ENCODE data around the gene ELAVL2.

GRCh38 chr9:23730364-23730763 is 95.7 kb downstream of the ELAVL2 start:
- TF ChIP-seq ZNF302 (CRISPR knock-in tag; IDR thresholded peaks at IDR 0.05), result no peak
- TF ChIP-seq BHLHE40 (IDR thresholded peaks at IDR 0.05; ENCODE audit: low read depth, low read length), result no peak
- no peak for TF ChIP-seq KDM1A (IDR thresholded peaks at IDR 0.05; ENCODE audit: low read depth)
- TF ChIP-seq HEYL (CRISPR knock-in tag; IDR thresholded peaks at IDR 0.05), result no peak
- TF ChIP-seq POLR2A (IDR thresholded peaks at IDR 0.05; ENCODE audit: low read length), result no peak
- TF ChIP-seq, protein P1, sequence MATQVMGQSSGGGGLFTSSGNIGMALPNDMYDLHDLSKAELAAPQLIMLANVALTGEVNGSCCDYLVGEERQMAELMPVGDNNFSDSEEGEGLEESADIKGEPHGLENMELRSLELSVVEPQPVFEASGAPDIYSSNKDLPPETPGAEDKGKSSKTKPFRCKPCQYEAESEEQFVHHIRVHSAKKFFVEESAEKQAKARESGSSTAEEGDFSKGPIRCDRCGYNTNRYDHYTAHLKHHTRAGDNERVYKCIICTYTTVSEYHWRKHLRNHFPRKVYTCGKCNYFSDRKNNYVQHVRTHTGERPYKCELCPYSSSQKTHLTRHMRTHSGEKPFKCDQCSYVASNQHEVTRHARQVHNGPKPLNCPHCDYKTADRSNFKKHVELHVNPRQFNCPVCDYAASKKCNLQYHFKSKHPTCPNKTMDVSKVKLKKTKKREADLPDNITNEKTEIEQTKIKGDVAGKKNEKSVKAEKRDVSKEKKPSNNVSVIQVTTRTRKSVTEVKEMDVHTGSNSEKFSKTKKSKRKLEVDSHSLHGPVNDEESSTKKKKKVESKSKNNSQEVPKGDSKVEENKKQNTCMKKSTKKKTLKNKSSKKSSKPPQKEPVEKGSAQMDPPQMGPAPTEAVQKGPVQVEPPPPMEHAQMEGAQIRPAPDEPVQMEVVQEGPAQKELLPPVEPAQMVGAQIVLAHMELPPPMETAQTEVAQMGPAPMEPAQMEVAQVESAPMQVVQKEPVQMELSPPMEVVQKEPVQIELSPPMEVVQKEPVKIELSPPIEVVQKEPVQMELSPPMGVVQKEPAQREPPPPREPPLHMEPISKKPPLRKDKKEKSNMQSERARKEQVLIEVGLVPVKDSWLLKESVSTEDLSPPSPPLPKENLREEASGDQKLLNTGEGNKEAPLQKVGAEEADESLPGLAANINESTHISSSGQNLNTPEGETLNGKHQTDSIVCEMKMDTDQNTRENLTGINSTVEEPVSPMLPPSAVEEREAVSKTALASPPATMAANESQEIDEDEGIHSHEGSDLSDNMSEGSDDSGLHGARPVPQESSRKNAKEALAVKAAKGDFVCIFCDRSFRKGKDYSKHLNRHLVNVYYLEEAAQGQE (IDR thresholded peaks at IDR 0.05), result no peak
- TF ChIP-seq RAD21 (conservative IDR thresholded peaks at IDR 0.05 in 1 of 2, IDR thresholded peaks at IDR 0.05 in 1 of 2), result no peak
- TF ChIP-seq, protein P2, sequence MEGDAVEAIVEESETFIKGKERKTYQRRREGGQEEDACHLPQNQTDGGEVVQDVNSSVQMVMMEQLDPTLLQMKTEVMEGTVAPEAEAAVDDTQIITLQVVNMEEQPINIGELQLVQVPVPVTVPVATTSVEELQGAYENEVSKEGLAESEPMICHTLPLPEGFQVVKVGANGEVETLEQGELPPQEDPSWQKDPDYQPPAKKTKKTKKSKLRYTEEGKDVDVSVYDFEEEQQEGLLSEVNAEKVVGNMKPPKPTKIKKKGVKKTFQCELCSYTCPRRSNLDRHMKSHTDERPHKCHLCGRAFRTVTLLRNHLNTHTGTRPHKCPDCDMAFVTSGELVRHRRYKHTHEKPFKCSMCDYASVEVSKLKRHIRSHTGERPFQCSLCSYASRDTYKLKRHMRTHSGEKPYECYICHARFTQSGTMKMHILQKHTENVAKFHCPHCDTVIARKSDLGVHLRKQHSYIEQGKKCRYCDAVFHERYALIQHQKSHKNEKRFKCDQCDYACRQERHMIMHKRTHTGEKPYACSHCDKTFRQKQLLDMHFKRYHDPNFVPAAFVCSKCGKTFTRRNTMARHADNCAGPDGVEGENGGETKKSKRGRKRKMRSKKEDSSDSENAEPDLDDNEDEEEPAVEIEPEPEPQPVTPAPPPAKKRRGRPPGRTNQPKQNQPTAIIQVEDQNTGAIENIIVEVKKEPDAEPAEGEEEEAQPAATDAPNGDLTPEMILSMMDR (IDR thresholded peaks at IDR 0.05), result no peak
- TF ChIP-seq TP53 (CRISPR knock-in tag; IDR thresholded peaks at IDR 0.05), result no peak
